M059J (cell line): Measurements from ENCODE around the gene UHRF1. TPM values are rescaled to one million over a fixed set of nuclear protein-coding genes. Genes with fewer than 3 reads are reported as not detected.
A peak's percentile ranks its signal among the peaks of the same experiment; 100 is the strongest.
"Not testable (repeated sequence)": the region's sequence is repeated elsewhere in the genome, so short reads cannot be mapped to it uniquely, and the experiment has no call there.

Experiments
- DNase-seq: peaks from one replicate; pipeline ENCODE4 v3.0.0-alpha.2; 2012; ENCODE audit warnings: low read depth
- total RNA-seq: library from RNA; depleted of rRNA; stranded (reverse); fragments of >200 nt; shearing (Covaris generic); gene quantifications from 2 replicates; pipeline ENCODE4 v1.2.3, GENCODE V29; 2014

The UHRF1 gene
- total RNA-seq, 1 experiment from 2014 or later: 60.1 TPM

- DNase-seq: no peak
These were observed 12.2 kb upstream of the UHRF1 start for GRCh38 chr19:4897146-4897545.

GRCh38 chr19:4900879-4901278, 8.4 kb upstream of the UHRF1 start:
- not testable (repeated sequence) for DNase-seq

- DNase-seq: no peak
These were observed 6.5 kb upstream of the UHRF1 start, which contains the start of gene ARRDC5 for GRCh38 chr19:4902796-4903195. Gene ARRDC5, minus strand, starts transcription at chr19:4902896. Its CDS starts 71 bp downstream, at chr19:4902825.

GRCh38 chr19:4904481-4904880, 4.8 kb upstream of the UHRF1 start:
- DNase-seq: no peak

GRCh38 chr19:4906963-4907362, 2.3 kb upstream of the UHRF1 start:
- DNase-seq: no peak

GRCh38 chr19:4908360-4908759, 941 bp upstream of the UHRF1 start:
- DNase-seq: no peak

GRCh38 chr19:4908781-4909155, 533 bp upstream of the UHRF1 start:
- no peak for DNase-seq

- DNase-seq: peak; percentile 92
These were observed 744 bp downstream of the UHRF1 start for GRCh38 chr19:4909897-4910593.

GRCh38 chr19:4910594-4911281, 1.4 kb downstream of the UHRF1 start:
- peak; percentile 80 for DNase-seq

GRCh38 chr19:4911314-4911713, 2.0 kb downstream of the UHRF1 start:
- peak; percentile 40 for DNase-seq

GRCh38 chr19:4911786-4912672, 2.7 kb downstream of the UHRF1 start:
- DNase-seq: peak; percentile 100

GRCh38 chr19:4913996-4914735, 4.9 kb downstream of the UHRF1 start:
- DNase-seq: peak; percentile 65

- peak; percentile 95 for DNase-seq
These were observed 5.6 kb downstream of the UHRF1 start for GRCh38 chr19:4914736-4915501.

GRCh38 chr19:4916292-4917082, 7.2 kb downstream of the UHRF1 start:
- no peak for DNase-seq

GRCh38 chr19:4922530-4923275, 13.4 kb downstream of the UHRF1 start:
- no peak for DNase-seq

GRCh38 chr19:4923276-4923747, 14.0 kb downstream of the UHRF1 start:
- no peak for DNase-seq

- no peak for DNase-seq
These were observed 19.9 kb downstream of the UHRF1 start for GRCh38 chr19:4929186-4929585.

GRCh38 chr19:4930664-4931063, 21.4 kb downstream of the UHRF1 start:
- no peak for DNase-seq

- no peak for DNase-seq
These were observed 23.4 kb downstream of the UHRF1 start for GRCh38 chr19:4932711-4933110.
